Neutrophil (primary cell): ENCODE results near the gene PAXX.

Experiments used
- H3K27ac ChIP-seq: fragments of 200-600 bp; sonication (generic); 2 replicates; pipeline ENCODE4 v1.5.1; 2016; ENCODE audit warnings: mild to moderate bottlenecking, moderate library complexity
- H3K27me3 ChIP-seq: fragments of 200-600 bp; sonication (generic); 2 replicates; pipeline ENCODE4 v1.6.0; 2016; ENCODE audit warnings: mild to moderate bottlenecking
- H3K36me3 ChIP-seq: fragments of 200-600 bp; sonication (generic); 2 replicates; pipeline ENCODE4 v1.5.1; 2017
- H3K4me1 ChIP-seq, 2 experiments: fragments of 200-600 bp in 1 of 2; sonication (generic) in 1 of 2; 1 replicate in 1 of 2; 2 replicates in 1 of 2; pipeline versions ENCODE4 v1.5.1 to v1.6.1; 2013 to 2016; ENCODE audit warnings: low read depth in 1 of 2, low read length in 1 of 2, mild to moderate bottlenecking in 1 of 2, moderate library complexity in 1 of 2; ENCODE audit not compliant: control insufficient read depth in 1 of 2, insufficient read depth in 1 of 2
- H3K4me3 ChIP-seq, 2 experiments: fragments of 200-600 bp in 1 of 2; sonication (generic) in 1 of 2; 1 replicate in 1 of 2; 2 replicates in 1 of 2; pipeline ENCODE4 v1.5.1; 2013 to 2016; ENCODE audit warnings: low read depth in 1 of 2, low read length in 1 of 2, mild to moderate bottlenecking in 1 of 2, moderate library complexity in 1 of 2
- H3K9me3 ChIP-seq: fragments of 200-600 bp; sonication (generic); 2 replicates; pipeline ENCODE4 v1.5.1; 2016
- CTCF ChIP-seq: fragments of 200-600 bp; sonication (generic); IDR thresholded peaks from 2 replicates; pipeline ENCODE4 v1.5.1; 2016; ENCODE audit warnings: antibody characterized with exemption

The PAXX gene

GRCh38 chr9:136963341-136963740 is 28.9 kb upstream of the PAXX start:
- no peak for TF ChIP-seq CTCF
- no peaks in the 10 kb centered on the region for H3K4me1 ChIP-seq
- H3K4me3 ChIP-seq, result no peak overlapping the region
- H3K27ac ChIP-seq, result no peak overlapping the region
- H3K27me3 ChIP-seq, result peaks cover 10% of the 10 kb centered on the region
- H3K36me3 ChIP-seq, result no peaks in the 10 kb centered on the region
- no peaks in the 10 kb centered on the region for H3K9me3 ChIP-seq

GRCh38 chr9:136963751-136964150 is 28.5 kb upstream of the PAXX start:
- Histone ChIP-seq H3K27me3 (peaks cover 10% of the 10 kb centered on the region), H3K4me1 (no peaks in the 10 kb centered on the region)
- no peak for TF ChIP-seq CTCF

GRCh38 chr9:136964171-136964689 is 28.0 kb upstream of the PAXX start:
- Histone ChIP-seq H3K9me3 (no peaks in the 10 kb centered on the region), H3K4me3 (no peak overlapping the region), H3K4me1 (no peaks in the 10 kb centered on the region), H3K27ac (no peak overlapping the region), H3K36me3 (no peaks in the 10 kb centered on the region), H3K27me3 (peaks cover 10% of the 10 kb centered on the region)
- no peak for TF ChIP-seq CTCF

More at GRCh38 chr9:136963751-136964150, 28.5 kb upstream of the PAXX start:
- Histone ChIP-seq H3K36me3 (no peaks in the 10 kb centered on the region), H3K9me3 (no peaks in the 10 kb centered on the region), H3K27ac (no peak overlapping the region), H3K4me3 (no peak overlapping the region)

- Histone ChIP-seq H3K4me1 (no peaks in the 10 kb centered on the region), H3K27ac (no peak overlapping the region), H3K9me3 (no peaks in the 10 kb centered on the region), H3K27me3 (peaks cover 10% of the 10 kb centered on the region), H3K36me3 (no peaks in the 10 kb centered on the region), H3K4me3 (no peak overlapping the region)
- no peak for TF ChIP-seq CTCF
These were observed 27.3 kb upstream of the PAXX start for GRCh38 chr9:136964833-136965422.

GRCh38 chr9:136965771-136966484 is 26.3 kb upstream of the PAXX start:
- no peak for TF ChIP-seq CTCF
- no peaks in the 10 kb centered on the region for H3K36me3 ChIP-seq
- peaks cover 10% of the 10 kb centered on the region for H3K27me3 ChIP-seq
- H3K9me3 ChIP-seq, result no peaks in the 10 kb centered on the region
- H3K4me3 ChIP-seq, result no peak overlapping the region
- H3K4me1 ChIP-seq, result no peaks in the 10 kb centered on the region
- no peak overlapping the region for H3K27ac ChIP-seq
